NCI-H345 treated with DMSO at 0.1 percent for 48 hours (cell line): Measurements from ENCODE around the gene LRRC27.

ENCODE experiments used
- DNase-seq: peaks from one replicate; lab custom pipeline; 2025; ENCODE audit not compliant: unreplicated experiment; lab: John Stamatoyannopoulos, UW

Gene LRRC27

DNA sequence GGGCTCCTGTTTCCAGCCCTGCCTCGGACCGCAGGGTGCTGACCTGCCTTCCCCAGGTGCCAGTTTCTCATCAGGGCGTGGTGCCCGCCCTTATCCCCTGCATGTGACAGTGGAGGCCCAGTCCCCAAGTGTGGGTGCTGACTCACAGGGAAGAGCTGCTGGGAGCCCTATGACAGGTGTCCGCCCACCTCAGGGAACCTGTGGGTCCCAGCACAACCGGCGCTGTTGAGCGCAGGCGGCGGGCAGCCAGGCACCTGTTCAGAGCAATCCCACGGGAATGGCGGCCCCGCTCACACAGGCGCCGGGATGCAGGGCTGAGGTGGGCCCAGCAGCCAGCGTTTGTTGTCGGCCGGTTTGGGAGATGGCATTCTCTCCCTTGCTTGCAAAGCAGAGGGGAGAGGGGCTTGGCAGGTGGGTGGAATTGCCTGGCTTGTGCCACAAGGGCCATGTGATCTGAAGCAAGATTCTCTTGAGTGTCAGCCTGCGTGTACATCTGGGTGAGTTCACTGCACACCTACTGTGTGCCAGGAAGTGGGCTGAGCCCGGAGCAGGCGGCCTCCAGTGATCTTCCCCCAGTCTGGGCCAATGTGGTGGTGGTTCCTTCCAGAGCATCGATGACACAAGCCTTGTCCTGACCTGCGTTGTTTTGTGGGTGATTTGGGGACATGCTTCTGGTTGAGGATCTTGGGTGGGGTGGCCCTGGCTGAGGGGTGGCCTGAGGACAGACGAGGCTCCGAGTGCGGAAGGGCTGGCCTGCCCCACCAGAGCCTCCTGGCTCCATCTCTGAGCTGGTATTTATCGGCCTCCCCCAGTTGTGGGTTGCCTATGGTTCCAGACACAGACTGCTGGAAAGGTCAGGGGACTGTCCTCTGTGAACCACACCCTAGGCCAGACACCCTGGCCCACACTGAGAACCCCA is 67.4 kb downstream of the LRRC27 start:
- DNase-seq, result no peak

DNA sequence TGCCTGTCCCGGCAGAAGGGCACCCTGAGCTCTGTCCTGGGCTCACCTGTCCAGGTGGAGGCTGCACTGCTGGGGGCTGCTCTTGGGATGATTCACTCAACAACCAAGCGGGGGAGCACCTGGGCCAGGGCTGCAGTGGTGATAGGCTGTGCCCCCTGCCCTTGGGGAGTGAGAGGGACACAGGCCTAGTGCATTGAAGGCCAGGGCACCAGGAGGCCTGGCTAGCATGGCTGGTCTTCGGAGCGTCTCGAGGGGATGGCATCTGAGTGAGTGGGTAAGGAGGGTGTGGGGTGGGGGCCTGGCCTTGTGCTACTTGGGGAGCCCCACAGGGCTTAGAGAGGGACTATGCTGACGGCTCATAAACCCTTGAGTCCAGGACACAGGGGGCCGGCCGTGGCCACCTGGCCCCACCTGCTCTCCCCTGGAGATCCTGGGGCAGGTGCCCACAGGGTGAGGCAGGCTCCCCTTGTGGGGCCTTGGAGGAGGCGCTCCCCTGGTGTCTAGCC is 68.1 kb downstream of the LRRC27 start:
- no peak for DNase-seq

DNA sequence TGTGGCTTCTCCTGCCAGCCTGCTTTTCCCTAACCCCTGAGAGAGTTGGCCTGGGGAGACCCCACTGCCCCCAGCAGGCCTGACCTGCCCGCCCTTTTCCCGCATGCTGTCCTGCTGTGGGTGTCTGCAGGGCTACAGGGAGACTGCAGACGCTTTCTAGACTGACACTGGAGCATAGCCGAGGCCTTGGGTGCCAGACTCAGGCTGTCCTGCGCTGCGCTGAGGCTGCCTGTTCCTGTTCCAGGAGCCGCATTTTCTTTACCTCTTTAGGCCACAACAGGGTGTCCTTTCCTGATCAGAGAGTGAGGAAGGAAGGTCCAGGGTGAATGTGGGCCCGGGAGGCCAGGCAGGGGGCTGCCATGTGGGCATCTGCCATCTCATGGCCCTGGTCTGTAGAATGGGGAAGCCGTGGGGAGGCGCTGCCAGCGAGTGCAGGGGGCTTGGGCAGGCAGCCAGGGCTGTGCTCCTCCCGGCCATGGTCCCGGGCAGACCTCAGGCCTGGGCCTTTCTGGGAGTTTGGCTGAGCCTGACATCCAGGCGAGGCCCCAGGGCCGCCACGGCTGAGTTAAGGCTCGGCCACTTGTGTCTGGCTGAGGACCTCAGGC is 68.7 kb downstream of the LRRC27 start:
- DNase-seq, result no peak

DNA sequence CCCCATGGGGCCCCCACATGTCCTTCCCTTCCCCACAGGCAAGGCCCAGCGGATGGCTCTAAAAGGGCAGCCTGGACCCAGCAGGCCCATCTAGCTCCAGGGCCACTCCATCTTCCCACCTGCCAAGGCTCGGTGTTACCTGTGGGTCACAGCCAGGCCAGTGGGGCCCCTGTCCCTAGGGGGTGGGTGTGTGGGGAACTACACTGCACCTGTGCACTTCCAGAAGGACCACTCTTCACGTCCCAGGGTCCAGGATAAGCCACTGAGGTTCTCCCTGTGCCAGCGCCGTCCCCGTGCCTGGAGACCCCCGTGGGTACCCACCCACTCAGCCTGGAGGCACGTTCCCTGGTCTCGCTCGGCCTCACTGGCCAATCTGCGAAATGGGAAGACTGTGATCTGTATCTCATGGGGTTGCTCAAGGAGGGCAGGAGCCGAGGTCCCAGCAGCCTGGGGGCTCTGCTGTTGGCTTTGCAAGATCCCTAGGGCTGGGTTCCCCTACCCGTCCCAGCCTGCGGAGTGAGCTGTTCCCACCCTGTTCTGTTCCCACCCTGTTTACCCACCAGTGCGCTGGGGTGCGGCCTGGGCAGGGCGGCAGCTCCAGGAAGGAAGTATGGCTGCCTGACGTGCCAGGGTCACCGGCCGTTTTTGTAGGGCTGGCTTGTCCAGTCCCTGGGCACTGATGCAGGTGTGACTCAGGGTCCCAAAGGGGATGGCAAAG is 69.6 kb downstream of the LRRC27 start:
- DNase-seq, result no peak

DNA sequence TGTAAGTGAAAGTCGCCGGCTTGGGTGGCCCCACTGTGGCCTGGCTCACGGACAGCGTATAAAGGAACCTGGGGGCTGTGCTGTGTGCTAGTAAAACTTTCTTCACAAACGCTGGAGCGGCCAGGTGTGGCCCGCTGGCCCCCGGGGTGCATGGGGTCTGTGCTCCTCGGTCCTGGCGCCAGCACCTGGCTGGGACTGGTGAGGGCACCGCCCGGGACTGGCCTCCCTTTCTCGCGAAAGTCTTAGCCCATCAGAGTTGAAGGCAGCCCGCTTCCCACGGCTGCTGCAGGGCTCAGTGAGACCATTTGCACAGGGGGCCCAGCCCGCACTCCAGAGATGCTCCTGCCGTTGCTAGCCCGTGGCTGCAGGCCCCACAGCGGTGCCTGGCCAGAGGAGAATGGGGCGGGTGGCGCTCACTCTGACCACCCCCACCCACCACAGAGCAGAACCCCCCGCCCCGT is 70.8 kb downstream of the LRRC27 start:
- DNase-seq, result no peak

DNA sequence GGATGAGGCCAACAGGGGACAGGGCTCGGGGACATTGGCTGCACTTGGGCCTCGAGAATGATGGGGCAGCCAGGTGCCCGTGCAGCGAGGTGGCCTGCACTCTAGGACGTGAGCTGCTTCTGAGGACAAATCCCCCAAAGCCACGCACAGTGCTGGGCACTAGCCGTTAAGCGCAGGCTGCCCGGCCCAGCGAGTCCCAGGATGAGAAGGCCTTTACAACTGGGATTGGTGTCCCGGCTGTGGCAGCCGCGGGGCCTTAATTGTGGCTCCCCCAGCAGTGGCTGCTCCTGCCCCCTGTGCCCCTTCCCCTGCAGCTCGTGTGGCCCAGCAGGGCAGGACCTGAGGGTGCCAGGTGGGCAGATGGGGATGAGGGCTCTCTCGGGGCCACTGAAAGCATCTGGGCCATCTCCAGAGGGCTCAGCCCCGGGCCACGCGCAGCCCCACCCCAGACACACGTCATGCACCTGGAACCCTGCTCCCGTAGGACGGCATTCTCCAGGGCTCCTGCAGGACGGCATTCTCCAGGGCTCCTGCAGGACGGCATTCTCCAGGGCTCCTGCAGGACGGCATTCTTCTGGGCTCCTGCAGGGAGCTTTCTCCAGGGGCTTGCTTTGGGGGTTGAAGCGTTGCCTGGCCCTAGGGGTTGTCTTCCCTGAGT is 71.6 kb downstream of the LRRC27 start:
- no peak for DNase-seq

DNA sequence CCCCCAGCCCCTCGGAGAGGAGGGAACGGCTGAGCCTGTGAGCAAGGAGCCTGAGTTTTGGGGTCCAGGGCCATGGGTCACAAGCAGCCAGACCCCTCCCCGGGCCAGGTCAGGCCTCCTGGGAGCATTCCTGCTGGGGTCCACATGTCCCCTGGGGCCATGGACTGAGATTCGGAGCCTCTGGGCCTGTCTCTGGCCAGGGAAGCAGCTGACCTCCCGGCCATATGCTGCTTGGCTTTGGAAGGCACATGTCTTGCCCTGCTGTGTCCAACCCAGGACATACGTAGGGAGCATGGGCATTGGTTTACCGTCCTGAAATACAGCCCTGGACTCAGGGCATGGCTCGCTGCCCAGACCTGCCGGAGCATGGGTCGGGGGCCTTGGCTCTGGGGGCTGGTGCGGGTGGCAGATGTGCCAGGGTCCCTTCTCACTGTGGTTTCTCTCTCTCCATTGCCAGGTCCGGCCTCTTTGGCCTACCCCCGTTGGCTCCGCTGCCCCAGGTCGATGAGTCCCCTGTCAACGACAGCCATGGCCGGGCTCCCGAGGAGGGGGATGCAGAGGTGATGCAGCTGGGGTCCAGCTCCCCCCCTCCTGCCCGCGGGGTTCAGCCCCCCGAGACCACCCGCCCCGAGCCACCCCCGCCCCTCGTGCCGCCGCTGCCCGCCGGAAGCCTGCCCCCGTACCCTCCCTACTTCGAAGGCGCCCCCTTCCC is 72.3 kb downstream of the LRRC27 start:
- DNase-seq, result no peak

DNA sequence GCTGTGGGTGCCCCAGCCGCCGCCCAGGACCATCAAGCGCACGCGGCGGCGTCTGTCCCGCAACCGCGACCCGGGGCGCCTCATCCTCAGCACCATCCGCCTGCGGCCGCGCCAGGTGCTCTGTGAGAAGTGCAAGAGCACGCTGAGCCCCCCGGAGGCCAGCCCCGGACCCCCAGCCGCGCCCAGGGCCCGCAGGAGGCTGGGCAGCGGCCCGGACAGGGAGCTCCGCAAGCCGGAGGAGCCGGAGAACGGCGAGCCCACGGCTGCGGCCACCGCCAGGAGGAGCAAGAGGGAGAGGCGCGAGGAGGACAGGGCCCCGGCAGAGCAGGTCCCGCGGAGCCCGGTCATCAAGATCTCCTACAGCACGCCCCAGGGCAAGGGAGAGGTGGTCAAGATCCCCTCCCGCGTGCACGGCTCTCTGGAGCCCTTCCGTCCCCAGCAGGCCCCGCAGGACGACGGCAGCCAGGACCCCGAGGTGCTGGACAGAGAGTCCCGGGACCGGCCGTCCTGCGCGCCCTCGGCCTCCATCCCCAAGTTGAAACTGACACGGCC is 73.0 kb downstream of the LRRC27 start:
- DNase-seq, result no peak

DNA sequence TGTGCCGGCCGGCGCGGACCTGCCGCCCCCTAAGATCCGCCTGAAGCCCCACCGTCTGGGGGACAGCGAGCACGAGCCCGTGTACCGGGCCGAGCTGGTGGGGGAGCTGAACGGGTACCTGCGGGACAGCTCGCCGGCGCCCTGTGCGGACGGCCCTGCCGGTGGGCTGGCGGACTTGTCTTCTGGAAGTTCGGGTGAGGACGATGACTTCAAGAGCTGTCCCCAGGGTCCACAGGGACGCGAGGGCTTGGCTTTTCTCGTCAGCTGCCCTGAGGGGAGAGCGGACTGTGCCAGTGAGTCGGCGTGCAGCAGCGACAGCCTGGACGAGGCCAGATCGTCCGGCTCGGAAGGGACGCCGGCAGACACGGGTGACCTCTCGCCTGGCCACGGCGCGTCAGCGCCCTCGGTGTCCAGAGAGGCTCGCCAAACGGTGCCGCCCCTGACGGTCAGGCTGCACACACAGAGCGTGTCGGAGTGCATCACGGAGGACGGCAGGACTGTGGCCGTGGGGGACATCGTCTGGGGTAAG is 73.5 kb downstream of the LRRC27 start:
- no peak for DNase-seq

DNA sequence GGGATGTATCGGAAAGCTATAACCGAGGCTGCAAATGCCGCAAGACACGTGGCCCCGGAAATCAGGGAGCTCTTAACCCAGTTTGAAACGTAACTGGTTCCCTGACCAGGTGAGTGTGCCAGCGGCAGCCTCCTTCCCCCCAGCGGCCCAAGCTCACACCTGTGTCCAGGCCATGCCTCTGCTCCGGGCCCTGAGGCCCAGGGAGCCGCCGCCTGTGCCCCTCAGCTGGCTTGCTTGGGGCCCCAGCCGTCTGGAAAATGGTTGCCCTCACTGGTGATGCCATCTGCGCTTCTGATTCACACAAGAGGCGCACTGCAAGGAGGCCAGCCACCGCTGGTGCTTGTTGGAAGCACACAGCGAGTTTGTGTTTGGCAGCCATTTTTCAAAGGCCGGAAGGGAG is 74.2 kb downstream of the LRRC27 start:
- DNase-seq, result no peak

DNA sequence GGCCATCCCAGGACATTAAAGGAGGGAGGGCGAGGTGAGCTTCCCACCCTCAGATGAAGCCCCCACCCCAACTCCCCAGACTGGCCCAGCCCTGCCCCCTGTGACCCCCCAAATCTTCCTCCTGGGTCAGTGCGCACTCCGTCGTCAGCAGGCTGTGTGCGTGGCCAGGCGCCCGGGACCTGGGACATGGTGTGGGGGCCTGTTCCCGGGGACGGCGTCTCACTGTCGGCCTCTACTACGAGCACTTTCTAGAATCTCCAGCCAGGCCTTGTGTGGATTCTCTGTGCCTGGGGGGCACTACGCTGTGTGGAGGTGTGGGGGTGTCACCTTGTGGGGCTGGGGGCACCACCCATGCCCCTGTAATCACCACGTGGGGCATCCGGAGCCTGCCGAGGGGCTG is 74.8 kb downstream of the LRRC27 start:
- no peak for DNase-seq

DNA sequence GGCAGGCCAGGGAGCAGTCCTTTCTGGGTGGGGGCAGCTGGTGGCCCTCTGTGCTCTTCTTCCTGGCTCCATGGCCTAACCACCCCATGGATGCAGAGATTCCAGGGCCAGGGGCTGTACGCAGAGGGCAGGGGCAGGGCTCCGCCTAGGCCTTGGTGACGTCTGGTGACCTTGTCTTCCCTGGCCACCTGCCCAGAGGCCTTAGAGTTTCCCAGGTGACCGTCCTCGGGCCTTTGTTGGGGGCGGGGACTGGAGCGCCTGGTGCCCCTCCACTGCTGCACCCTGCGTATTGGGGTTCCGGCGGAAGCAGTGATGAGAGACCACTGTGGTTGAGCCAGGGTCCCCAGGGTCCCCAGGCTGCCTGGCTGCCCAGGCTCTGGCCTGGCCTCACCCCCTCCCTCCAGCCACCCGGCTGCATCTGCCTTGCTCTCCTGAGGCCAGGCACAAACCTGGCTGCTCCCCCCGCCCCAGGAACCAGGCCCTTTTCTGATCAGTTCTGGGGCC is 75.3 kb downstream of the LRRC27 start:
- DNase-seq, result no peak

DNA sequence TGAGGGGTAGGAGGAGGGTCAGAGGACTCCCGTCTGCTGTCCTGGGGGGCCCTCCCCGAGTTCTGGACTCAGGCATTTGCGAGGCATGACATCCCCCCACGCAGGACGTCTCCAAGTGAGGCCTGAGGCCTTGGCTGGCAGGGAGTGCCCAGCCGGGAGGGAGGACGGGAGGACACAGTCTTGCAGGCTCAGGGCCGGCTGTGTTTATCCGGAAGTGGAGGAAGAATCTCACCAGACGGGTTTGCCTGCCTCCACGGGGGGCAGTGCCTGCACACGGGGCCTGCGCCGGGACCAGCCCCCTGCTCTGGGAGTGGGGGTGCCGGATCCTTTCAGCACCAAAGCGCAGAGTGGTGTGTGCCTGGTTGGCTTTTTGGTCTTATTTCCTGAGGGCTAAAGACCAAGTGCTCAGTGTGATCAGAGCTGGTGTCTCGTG is 75.9 kb downstream of the LRRC27 start:
- DNase-seq, result no peak

DNA sequence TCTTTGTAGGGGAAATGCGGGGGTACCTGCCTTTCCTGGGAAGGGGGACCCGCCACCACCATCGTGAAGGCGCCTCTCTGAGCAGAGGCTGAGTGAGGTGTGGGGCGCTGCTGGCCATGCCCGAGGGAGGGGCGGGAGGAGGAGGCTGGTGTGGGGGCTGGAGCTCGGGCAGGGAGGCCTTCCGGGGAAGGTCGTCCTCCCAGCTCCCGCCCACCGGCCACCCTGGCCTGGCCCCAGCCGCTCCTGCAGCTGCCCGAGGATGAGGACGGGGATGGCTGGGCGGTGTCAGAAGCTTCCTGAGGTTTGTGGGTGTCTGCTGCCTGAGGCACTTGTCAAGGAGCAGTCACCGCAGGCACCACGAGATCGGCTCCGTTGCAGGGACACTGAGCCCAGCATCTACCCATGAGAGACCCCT is 76.4 kb downstream of the LRRC27 start:
- no peak for DNase-seq

DNA sequence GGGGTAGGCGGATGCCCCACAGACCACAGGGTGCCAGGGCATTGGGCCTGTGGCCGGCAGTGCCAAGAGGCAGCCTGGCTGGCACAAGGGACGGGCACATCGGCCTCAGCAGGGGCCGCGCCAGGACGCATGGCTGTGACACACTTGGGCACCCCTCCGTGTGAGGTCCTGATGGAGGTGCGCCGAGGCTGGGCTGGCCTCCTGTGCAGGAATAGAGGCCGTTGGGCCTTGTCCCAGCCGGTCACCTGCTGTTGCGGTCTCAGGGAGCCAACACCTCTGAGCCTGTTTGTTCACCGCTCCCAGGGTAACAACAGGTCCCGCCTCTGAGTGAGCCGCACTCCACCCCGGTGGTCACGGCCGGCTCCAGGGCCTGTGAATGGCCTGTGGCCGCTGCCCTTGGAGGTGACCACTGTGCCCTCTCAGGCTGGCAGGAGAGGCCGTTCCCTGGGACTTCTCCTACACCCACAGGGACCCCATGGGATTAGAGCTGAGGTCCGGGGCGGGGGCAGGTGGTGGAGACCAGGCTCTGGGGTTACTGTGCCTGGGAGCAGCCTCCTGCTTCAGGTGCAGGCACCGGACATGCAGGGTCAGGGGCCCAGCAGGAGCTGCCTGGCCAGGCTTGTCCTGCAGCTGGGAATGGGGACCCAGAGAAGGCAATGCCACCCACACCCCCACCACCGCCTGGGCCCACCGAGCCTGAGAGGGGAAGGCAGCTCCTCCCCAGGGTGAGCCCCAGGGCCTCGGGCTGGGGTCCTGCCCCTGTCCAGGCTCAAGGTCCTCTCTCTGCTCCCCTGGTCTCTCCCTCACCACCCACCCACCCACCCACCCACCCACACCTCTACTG is 77.1 kb downstream of the LRRC27 start:
- no peak for DNase-seq

DNA sequence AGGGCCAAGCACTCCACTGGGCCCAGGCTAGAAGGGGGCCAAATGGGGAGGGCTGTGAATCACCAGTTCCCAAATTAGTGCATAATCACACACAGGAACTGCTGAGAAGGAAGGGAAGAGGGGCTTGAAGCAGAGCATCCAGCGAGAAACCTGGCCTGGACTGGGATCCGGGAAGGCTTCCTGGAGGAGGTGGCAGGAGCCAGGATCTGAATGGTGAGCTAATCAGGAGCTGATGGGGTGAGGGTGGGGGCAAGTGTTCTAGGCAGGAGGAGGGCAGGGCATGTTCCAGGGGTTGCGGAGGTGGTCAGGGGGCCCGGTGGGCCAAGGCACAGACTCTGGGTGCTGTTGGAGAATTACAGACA is 77.7 kb downstream of the LRRC27 start:
- DNase-seq, result no peak

DNA sequence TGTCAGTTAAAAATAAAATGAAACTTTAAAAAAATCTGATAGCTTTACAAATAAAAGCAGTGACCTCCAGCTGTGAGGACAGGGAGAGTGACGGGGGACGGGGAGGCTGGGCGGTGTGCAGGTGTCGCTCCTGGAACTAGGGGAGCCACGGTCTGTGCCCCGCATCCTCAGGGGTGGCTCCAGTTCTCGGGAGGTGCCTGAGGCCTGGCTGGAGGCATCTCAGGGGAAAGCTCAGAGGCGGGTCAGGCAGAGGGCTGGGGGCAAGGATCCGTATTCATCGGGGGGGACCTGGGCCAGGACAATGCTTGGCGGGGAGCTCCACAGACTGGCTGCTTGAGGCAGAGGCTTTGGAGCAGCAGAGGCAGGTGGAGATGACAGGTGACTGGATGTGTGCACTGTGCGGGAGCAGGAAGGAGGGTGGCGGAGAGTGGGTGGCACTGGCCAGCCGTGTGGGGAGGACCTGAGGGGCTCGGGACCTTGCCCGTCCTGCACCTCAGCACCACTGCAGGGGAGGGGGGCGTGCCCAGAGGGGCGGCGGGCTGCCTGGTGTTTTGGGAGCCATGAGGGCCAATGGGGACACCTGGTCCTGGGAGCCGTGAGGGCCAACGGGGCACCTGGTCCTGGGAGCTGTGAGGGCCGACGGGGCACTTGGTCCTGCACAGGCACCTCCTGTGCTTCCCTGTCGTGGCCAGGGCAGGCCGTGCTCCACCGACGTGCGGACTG is 78.2 kb downstream of the LRRC27 start:
- no peak for DNase-seq
